Right hindlimb (tissue), 1 donor: Measurements from ENCODE around the gene KIRREL3.
"Not testable (repeated sequence)": the region's sequence is repeated elsewhere in the genome, so short reads cannot be mapped to it uniquely, and the experiment has no call there.

Experiments
- DNase-seq: peaks from one replicate; pipeline ENCODE4 v3.0.0-alpha.2; 2018

Gene KIRREL3

DNA sequence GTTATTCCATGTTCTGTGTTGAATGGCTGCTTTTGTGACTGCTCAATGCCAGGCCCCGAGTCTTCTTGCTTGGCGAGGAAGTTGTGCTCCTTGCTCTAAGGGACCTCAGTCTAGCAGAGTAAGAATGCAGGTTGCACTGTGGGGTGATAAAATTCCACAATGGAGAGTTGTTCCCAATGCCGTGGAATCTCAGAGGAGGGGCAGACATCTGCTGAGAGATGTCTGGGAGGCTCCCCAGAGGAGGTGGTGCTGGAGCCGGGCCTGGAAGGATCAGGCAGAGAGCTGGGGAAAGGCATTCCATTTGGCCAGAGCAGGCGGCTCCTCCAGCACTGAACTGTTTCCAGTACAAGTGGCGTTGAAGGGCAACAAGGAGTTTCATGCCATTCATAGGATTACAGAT is 589.9 kb downstream of the KIRREL3 start:
- DNase-seq: no peak

DNA sequence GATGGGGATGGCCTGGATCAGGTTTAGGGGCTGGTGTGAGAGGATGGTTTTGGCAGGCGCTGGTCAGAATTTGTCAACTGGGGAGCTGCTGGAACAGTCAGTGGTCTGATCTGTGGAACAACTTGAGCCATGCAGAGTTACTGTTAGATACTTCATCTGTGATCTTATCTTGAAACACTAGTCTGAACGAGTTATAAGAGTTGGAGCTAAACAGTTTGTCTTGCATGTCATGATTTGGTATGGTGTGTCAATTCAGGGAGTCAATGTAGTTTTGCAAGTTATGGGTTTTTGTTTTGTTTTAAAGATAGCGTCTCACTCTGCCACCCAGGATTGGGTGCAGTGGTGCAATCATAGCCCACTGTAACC is 591.0 kb downstream of the KIRREL3 start:
- DNase-seq: no peak

DNA sequence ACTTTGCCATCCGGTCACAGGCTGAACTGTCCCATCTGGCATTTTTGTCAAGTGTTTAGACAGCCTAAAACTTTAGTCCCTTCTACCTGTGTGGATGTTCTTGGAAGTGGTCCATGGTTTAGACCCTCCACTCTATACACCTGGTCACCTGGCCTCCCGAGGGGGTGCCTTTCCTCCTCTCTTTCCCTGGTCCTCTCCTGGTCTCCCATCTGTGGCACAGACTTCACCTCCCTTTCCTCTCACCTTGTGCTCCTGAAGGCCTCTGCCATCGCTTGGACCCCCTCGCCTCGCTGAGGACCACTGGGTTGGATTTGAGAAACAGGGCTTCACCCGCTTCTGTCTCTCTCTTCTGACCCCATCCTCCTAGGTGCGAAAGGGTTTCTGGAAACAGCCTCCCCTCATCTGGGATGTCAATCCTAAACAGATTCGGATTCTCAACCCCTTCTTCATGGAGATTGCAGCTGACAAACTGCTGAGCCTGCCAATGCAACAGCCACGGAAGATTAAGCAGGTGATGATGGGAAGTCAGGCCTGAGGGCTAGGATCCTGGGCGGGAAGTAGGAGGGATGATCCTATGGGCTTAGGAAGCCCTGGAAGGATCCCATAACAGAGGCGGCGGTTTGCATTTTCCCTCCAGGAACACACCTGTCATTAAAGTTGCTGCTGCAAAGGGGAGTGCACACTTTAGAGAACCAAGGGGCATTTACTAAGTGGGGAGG is 591.5 kb downstream of the KIRREL3 start:
- no peak for DNase-seq

DNA sequence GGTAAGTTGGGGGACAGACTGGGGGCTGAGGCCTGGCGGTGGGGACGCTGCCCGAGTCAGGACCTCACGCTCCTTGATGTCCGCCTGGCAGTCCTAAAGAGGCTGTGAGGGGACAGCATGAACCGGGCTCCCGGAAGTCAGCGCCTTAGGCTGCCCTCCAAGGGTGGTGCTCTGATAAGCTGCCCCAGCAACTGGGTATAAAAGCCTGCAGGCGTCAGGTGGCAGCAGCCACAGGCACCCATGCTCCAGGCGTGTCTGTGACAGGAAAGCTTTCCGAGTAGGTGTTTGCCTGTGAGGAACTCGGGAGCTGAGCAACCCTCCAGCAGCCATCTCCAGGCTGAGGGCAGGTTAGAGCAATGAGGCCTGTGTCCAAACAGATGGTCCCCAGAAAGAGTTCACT is 592.1 kb downstream of the KIRREL3 start:
- DNase-seq: no peak

DNA sequence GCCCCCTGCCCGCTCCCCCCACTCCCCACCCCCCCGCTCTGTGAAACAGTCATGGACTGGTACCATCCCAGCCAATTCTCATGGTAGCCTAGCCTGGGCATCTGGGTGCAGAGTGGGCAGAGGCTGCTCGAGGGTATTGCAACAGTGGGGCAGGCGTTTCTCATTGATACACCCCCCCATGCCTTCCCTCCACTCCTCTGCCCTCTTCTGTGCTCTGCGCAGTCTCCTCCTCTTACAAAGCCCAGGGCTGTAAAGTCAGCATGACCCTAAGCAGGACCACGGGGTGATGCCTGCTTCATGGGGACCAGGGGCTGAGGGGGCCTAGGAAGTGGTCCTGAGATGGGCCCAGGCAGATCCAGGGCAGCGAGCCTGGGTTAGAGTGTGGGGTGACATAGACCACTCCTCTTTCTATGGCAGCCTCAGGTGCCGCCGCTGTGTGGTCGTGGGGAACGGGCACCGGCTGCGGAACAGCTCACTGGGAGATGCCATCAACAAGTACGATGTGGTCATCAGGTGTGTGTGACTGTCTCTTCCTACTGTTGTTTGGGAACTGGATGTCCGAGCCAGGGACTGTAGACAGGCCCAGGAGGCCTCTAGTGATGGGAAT is 592.8 kb downstream of the KIRREL3 start:
- DNase-seq: no peak

DNA sequence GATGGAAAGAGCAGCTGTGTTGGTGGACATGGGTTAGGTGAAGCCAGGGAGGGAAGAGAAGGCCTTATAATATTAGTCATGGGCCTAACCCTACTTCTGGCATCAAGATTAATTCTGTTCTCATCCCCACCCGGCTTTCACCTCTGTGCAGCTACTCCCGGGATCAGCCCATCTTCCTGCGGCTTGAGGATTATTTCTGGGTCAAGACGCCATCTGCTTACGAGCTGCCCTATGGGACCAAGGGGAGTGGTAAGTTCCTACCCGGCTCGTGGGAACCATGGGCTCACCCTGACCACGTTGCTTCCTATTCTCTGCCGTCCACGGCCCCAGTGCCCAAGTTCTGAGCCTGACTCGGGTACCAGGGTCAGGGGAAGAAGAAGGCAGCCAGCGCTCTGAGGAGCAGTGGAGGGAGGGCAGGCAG is 593.5 kb downstream of the KIRREL3 start:
- no peak for DNase-seq

DNA sequence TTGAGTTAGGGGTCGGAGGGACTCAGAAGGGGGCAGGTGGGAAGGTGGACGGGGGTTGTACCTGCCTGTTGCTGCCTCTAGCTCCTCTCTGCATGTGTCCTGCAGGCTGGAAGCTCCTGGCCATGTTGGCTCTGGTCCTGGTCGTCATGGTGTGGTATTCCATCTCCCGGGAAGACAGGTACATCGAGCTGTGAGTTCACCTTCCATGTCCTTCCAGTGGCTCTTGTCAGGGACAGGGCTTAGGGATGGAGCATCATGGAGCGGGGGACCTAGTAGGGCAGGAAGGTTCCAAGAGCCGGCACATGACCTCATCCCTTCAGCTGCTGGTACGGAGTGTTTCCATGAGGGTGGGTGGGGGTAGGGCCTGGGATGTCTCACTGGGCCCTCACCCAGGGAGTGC is 594.2 kb downstream of the KIRREL3 start:
- DNase-seq: no peak

DNA sequence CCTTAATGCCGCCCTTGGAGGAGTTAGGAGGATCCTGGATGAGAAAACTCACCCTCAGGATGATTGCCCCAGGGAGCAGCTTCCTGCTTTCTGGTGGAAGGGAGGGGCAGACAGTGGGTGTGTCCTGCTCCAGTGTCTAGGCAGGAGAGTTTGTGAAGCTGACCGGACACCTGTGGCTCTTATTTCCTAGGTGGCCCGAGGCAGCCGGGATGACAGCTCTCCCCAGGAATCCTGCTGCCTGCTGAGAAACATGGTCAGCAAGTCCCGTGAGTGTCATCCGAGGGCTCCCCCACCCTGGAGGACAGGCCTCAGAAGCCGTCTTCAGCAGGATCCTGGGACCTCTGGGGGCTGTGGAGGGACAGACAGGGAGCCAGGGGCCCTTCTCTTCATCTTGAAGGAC is 594.7 kb downstream of the KIRREL3 start:
- DNase-seq: no peak

DNA sequence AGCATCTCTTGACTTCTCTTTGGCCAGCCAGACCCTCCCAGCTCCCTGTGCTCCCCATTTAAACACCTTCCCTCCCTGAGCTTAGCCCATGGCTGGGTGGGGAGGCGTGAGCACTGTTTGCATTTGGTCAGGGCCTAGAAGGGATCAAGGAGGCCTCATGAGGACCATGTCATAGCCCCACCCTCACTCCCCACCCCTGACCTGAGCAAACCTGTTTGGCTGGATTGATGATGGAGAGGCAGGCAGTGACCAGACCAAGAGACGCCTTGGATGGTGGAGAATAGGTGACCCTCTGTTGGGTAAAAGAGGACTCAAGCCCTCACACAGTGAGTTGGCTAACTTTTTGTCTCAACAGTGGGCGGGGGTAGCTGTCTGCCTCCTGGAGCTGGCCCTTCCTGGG is 595.2 kb downstream of the KIRREL3 start:
- no peak for DNase-seq

DNA sequence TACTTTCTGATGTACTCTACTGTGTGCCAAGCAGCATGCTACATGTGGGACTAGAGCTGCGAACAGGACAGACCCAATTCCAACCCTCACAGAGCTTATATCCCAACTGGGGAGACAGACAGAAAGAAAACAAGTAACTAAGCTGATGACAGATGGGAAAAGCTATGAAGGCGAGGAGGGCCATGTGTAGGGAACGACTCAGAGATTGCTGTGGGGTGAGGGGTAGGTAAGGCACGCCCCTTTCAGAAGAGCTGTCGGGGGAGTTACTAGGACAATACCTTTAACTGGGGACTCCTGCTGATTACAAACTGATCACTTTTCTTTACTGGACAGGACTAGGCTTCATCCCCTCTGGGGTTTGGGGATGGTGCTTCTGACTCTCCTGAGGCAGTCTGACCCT is 596.2 kb downstream of the KIRREL3 start:
- no peak for DNase-seq

DNA sequence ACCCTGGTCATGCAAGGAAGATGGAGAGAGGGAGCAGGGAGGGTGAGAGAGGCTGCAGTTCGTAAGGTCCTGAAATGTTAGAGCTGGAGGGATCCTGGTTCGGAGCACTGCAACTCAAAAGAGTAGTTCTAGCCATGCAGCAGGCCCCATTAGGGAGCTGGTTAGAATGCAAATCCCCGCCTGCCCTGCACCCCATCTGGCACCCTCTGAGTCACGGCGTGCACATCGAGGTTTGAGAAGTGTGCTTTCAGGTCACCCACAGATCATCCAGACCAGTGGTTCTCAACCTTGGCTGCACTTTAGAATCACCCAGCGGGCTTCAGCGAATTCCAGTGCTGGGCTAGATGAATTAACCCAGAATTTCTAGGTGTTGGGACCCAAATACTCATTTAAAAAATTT is 596.9 kb downstream of the KIRREL3 start:
- DNase-seq: no peak

DNA sequence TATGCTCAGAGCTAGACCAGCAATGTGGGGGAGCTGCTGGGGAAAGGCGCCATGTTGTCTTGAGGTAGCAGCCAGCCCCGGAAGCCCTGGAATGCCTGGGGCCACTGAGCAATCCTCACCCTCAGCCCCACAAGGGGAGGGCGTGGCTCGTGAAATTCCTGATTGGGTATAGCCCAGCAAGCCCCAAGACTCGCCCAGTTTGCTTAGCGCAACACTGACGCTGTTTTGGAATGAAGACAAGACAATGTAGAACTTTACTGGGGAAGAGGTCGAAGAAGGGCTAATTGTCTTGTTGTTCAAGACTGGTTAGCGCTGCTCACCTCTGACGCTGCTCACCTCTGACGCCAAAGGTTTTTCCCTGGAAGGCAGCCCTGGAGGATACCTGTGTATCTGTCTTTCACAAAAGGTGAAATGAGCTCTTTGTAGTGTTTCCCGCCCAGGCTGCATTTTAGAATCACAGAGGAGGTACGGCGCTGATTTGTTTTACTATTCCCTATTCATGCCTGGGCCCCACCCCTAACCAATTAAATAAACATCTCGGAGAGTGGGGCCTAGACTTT is 597.5 kb downstream of the KIRREL3 start:
- no peak for DNase-seq

DNA sequence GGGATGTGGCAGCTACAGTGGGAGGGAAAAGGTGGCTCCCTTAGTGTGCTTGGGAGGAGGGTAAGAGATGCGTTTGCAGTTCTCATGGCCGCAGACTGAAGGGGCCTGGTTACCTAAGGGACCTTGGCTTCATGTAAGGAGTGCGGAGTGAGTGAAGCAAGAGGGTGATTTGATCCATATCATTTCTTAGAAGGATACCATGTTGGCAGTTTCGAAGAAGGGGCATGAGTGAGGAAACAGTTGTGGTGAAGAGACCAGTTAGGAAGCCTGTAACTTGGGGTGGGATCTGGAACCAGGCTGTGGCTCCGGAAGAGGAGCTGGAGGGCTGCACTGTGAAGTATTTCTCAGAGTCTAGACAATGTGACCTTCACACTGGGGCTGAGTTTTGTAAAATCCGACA is 600.1 kb downstream of the KIRREL3 start:
- DNase-seq: no peak

DNA sequence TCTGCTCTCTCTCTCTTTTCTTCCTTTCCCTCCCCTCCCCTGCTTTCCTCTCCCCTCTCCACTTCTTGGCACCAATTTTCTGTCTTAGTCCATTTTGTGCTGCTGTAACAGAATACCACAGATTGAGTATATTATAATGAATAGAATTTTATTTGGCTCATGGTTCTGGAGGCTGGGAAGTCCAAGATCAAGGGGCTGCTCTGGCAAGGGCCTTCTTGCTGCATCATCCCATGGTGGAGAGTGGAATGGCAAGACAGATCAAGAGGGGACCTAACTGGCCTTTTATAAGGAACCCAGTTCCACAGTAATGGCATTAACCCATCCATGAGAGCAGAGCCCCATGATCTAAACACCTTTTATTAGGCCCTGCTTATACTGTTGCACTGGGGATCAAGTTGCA is 600.6 kb downstream of the KIRREL3 start:
- no peak for DNase-seq

DNA sequence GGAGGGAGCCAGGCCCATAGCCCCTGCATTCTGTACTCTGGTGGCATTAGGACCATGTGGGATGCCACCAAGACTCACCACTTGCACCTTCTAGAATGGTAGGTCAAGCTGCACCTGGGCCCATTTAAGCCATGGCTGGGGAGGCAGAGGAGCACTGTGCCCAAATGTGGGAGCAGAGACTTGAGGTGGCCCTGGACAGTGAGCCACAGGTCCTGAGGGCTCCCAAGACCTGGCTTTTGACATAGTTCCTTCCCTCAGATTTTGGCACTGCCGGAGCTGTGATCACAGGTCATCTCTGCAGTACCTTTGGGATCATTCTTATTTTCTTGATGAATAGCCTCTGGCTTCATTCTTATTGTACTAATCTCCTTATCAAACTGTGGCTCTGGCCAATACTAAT is 601.8 kb downstream of the KIRREL3 start:
- no peak for DNase-seq

DNA sequence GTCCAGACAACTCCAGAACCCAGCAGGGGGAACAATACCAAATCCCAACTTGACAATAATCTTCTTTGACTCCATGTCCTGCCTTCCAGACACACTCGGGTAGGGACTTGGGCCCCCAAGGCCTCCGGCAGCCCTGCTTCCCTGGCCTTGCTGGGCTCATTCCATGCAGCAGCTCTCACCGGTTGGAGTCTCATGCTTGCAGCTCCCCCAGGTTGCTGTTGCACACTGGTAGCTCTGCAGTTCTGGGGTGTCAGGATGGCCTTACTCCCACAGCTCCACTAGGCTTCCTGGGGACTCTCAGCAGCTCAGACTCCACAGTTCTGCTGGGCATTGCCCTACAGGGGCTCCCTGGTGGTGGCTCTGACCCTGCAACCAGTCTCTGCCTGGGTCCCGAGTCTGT is 602.3 kb downstream of the KIRREL3 start:
- DNase-seq: no peak

DNA sequence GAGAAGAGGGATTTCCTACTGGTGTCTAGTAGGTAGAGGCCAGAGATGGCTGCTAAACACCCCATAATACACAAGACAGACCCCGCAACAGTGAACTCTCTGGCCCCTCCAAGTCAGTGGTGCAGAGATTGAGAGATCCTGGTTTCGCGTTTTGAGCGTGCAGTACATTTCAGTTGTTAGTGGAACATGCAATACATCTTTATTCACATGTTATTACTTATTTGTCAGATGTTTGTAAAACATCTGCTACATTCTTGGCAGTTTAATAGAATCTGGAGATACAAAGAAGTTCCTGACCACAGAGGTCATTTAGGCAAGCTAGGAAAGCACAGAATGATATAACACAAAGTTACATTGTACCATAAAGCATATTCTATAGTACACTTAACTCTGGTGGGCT is 603.6 kb downstream of the KIRREL3 start:
- DNase-seq: no peak

DNA sequence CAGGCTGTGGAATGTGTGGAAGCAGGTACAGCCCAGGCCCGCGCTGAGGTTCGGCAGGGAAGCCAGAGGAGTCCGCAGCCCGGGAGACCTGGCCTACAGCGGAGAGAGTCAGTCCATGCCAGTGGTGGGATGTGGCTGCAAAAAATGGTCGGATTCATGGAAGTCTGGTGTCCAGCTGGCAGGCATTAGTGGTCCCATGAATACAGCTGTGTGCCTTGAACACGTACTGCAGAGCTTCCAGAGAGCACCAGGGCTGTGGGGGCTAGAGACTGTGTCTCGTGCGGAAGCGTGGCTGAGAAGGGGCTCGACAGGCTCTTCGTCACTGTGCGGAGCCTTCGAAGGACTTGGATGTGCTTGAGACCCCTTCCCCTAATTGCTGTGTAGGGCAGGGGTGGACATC is 604.3 kb downstream of the KIRREL3 start:
- DNase-seq: not testable (repeated sequence)

DNA sequence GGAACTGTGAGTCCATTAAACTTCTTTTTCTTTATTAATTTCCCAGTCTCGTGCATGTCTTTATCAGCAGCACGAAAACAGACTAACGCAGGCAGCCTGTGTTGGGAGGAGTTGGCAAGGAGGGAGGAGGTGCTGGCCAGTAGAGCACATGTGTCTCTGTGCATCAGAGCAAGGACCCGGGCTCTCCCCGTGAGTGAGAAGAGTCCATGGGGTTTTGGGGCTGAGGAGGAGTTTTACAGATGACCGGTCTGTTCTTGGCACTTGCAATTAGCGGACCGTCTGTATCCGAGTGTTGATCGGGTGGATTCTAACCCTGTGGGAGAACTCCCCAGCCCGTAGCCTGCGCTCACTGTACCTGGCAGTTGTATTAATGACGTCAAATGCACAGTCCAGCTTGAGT is 604.8 kb downstream of the KIRREL3 start:
- not testable (repeated sequence) for DNase-seq

DNA sequence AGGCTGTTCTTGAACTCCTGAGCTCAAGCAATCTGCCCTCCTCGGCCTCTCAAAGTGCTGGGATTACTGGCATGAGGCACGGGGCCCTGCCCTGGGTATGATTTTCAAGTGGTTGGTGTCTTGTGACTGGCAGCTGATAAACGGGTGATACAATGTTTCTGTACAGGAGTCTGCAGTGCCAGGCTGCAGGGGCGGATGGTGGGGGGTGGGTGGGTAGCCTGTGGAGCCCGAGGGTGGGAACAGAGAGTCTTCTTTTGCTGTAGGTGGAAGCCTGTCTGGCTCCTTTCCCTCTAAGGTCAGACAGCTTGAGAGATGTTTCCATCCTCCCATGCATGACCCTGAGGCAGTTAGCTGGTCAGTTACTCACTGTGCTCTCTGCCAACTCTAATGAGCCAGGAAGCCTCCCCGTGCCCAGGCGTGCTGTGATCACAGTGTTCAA is 605.9 kb downstream of the KIRREL3 start:
- not testable (repeated sequence) for DNase-seq

DNA sequence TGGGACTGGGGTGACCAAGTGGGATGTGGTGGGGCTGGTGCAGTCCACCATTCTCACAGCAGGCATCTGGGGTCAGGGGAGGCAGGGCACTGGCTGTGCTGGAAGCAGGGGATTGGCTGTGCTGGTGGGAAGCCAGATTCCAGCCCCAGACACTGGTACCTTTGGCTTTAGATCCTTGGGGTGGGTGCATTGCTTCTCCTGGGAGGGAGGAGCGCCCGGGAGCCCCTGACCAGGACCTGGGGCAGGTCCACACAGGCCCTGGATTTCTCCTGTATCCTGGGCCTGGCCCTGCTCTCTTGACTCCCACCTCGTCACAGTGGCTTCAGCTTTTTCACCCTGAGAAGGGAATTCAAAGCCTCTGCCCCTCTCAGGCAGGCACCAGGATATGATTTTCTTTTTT is 606.5 kb downstream of the KIRREL3 start:
- no peak for DNase-seq

DNA sequence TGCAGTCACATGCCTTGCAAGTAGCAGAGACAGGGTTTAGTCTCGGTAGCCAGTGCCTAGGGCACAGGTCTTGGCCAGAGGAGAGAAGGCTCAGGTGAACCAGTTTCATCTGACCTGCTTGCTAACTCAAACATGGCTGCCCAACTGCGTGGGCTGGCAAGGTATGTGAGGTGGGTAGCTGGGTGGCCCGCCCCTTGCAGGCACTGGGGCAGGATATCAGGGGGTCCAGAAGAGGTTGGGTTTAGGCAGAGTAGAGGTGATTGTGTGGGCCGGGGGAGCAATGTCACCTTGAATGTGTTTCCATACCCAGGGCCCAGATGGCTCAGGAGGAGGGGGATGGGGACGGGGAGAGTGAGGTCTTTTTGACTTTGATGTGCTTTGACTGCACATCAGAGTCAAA is 607.4 kb downstream of the KIRREL3 start:
- DNase-seq: no peak

DNA sequence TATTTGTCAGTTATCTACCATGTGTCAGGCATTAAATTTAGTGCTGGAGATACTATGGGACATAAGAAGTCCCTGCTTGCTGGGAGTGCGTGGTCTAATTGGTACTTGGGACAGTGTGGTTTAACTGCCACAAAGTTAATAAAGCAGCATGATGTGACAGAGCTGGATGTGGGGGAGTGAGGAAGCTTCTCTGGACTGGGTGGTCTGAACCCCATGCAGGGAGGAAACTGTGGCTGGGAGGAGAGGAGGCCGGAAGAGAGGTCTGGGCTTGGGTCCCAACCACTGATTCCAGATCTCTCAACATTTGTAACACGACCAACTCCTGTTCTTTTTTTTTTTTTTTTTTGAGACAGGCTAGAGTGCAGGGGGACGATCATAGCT is 607.9 kb downstream of the KIRREL3 start:
- no peak for DNase-seq

DNA sequence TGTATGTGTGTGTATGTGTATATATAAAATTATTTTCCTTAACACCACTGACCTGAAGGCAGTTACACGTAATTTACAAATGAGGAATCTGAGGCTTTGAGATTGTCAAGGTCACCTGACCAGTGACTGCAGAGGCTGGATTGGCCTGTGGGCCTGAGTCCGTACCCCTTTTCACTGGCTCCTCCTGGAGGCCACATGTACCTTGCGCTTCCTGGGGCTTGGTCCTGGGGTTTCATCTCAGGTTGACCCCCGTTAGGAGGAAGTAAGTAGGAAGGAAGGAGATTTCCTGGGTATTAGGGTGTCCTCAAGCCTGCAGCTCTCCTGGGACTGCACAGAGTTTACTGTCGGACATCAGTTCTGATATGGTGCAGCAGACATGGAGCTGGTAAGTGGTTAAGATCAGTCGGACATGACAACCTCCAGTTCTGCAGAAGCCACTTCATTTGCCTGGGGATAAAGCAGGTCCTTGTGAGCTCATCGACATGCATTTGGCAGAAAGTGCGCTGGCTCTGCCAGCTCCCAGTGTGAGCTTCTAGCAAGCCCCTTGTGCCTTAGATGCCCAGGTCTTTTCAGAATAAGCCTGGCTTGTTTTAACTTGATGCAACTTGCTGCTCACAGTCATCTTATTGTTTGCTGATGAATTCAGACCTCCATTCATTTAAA is 608.5 kb downstream of the KIRREL3 start:
- no peak for DNase-seq
